Measurements from ENCODE around the gene CDK11A.

The CDK11A gene

DNA sequence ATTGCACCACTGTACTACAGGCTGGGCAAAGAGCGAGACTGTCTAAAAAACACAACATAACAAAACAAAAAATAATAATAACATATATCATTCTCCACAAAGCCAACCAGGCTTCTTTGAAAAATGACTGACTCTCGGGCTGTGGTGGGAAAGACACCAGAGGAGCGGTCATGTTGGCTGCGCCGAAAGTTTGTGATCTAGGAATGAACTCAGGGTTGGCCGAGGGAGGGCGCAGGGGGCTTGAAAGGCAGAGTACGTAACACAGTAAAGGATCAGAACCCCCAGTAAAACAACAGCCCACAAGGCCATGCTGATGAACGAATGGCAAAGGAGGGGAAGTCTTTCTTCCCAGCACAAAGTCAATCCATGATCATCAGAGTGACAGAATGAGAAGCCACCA is 36.3 kb downstream of the CDK11A start:
- H3K36me3 ChIP-seq = peaks cover 8 to 44% (median 30%) of the 10 kb centered on the region in 11 experiments; a peak in 21 of 22 replicates
- peaks cover 5 to 39% (median 19%) of the 10 kb centered on the region in 10 experiments; a peak in 15 of 20 replicates for H3K4me1 ChIP-seq
- H3K27ac ChIP-seq = no peak overlapping the region
- peaks cover 34 to 54% (median 50%) of the 10 kb centered on the region in 11 experiments; a peak in 21 of 22 replicates for H4K20me1 ChIP-seq
- no peak overlapping the region for H3K4me3 ChIP-seq
- H3K9ac ChIP-seq = 0 out of 22 replicates have a peak overlapping the region, but pooled peaks of 1 of the 11 experiments have one; percentile 35
- TF ChIP-seq Cebpa-rat (IDR thresholded peaks at IDR 0.05) = no peak
- H3K27me3 ChIP-seq = no peaks in the 10 kb centered on the region
- no peak overlapping the region for H3K4me2 ChIP-seq
- H3K9me3 ChIP-seq (replicated peaks in 1 of 11) = no peaks in the 10 kb centered on the region

GRCh38 chr1:1684031-1684681 is 40.0 kb downstream of the CDK11A start:
- no peak for TF ChIP-seq Cebpa-rat (IDR thresholded peaks at IDR 0.05)
- Histone ChIP-seq H3K9ac (peak overlapping the region in 3 of 11 experiments; percentile 8 to 29 (median 18); a peak in 2 of 22 replicates), H3K36me3 (peaks cover 15 to 47% (median 36%) of the 10 kb centered on the region in 11 experiments; a peak in 21 of 22 replicates), H4K20me1 (peaks cover 69 to 90% (median 87%) of the 10 kb centered on the region in 11 experiments), H3K27ac (no peak overlapping the region), H3K9me3 (replicated peaks in 1 of 11) (no peaks in the 10 kb centered on the region), H3K4me2 (no peak overlapping the region), H3K4me1 (peaks cover 8 to 54% (median 34%) of the 10 kb centered on the region in 10 experiments; a peak in 19 of 20 replicates), H3K27me3 (no peaks in the 10 kb centered on the region), H3K4me3 (no peak overlapping the region)

- Histone ChIP-seq H3K4me1 (peaks cover 16 to 63% (median 41%) of the 10 kb centered on the region in 10 experiments), H3K4me2 (no peak overlapping the region), H3K9ac (peak overlapping the region in 3 of 11 experiments; percentile 19 to 47 (median 29); a peak in 4 of 22 replicates), H3K27ac (no peak overlapping the region), H3K36me3 (peaks cover 15 to 43% (median 34%) of the 10 kb centered on the region in 11 experiments; a peak in 21 of 22 replicates), H3K27me3 (no peaks in the 10 kb centered on the region), H3K4me3 (no peak overlapping the region), H3K9me3 (replicated peaks in 1 of 11) (no peaks in the 10 kb centered on the region), H4K20me1 (peaks cover 78 to 98% (median 96%) of the 10 kb centered on the region in 11 experiments)
- TF ChIP-seq Cebpa-rat (IDR thresholded peaks at IDR 0.05) = no peak
Measured at GRCh38 chr1:1683104-1683905, 40.9 kb downstream of the CDK11A start.

DNA sequence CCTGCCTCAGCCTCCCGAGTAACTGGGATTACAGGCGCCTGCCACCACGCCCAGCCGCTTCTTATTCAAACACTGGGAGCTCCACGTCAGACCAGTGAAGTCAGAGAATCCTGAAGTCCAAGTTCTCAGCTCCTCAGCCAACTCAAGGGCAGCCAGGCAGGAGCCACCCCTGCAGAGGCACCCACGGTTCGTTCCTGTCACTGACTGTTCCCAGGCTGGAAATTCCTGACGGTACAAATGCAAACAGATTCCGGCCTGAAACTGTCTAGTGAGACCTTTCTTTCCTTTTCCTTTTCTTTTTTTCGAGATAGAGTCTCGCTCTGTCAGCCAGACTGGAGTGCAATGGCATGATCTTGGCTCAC is 43.3 kb downstream of the CDK11A start:
- TF ChIP-seq Cebpa-rat (IDR thresholded peaks at IDR 0.05) = no peak

GRCh38 chr1:1680031-1680911 is 43.9 kb downstream of the CDK11A start:
- H4K20me1 ChIP-seq = peaks cover 72 to 82% (median 77%) of the 10 kb centered on the region in 11 experiments
- no peaks in the 10 kb centered on the region for H3K27me3 ChIP-seq
- peaks cover 14 to 31% (median 22%) of the 10 kb centered on the region in 11 experiments; a peak in 20 of 22 replicates for H3K36me3 ChIP-seq
- H3K4me2 ChIP-seq = peak overlapping the region in 4 of 11 experiments; percentile 12 to 91 (median 51); a peak in 5 of 22 replicates
- TF ChIP-seq Cebpa-rat (IDR thresholded peaks at IDR 0.05) = no peak
- H3K4me1 ChIP-seq = peaks cover 21 to 63% (median 48%) of the 10 kb centered on the region in 10 experiments
- H3K9me3 ChIP-seq (replicated peaks in 1 of 11) = no peaks in the 10 kb centered on the region
- H3K27ac ChIP-seq = no peak overlapping the region
- H3K4me3 ChIP-seq = no peak overlapping the region
- peak overlapping the region in 1 of 11 experiments; percentile 10; a peak in 1 of 22 replicates for H3K9ac ChIP-seq

More for the DNA sequence above, 43.3 kb downstream of the CDK11A start:
- Histone ChIP-seq H3K4me2 (peak overlapping the region in 5 of 11 experiments; percentile 0 to 84 (median 18); a peak in 7 of 22 replicates), H3K27ac (no peak overlapping the region), H3K4me1 (peaks cover 21 to 67% (median 49%) of the 10 kb centered on the region in 10 experiments), H3K9ac (peak overlapping the region in 3 of 11 experiments; percentile 10 to 29 (median 24); a peak in 1 of 22 replicates), H3K27me3 (no peaks in the 10 kb centered on the region), H3K4me3 (no peak overlapping the region), H3K9me3 (replicated peaks in 1 of 11) (no peaks in the 10 kb centered on the region), H4K20me1 (peaks cover 78 to 88% (median 82%) of the 10 kb centered on the region in 11 experiments), H3K36me3 (peaks cover 14 to 33% (median 22%) of the 10 kb centered on the region in 11 experiments; a peak in 20 of 22 replicates)

GRCh38 chr1:1678581-1679380 is 45.4 kb downstream of the CDK11A start:
- Histone ChIP-seq H3K27ac (peak overlapping the region in 10 of 11 experiments; percentile 22 to 82 (median 70); a peak in 20 of 22 replicates), H3K9me3 (replicated peaks in 1 of 11) (no peaks in the 10 kb centered on the region)

More at GRCh38 chr1:1678581-1679380, 45.4 kb downstream of the CDK11A start:
- H3K4me3 ChIP-seq = peak overlapping the region in 7 of 10 experiments; percentile 15 to 59 (median 44); a peak in 6 of 20 replicates
- H4K20me1 ChIP-seq = peaks cover 60 to 71% (median 64%) of the 10 kb centered on the region in 11 experiments
- H3K27me3 ChIP-seq = no peaks in the 10 kb centered on the region
- no peak for TF ChIP-seq Cebpa-rat (IDR thresholded peaks at IDR 0.05)
- peak overlapping the region; percentile 80 to 98 (median 90) for H3K4me2 ChIP-seq
- H3K36me3 ChIP-seq = peaks cover 12 to 18% (median 15%) of the 10 kb centered on the region in 11 experiments; a peak in 20 of 22 replicates
- H3K9ac ChIP-seq = peak overlapping the region; percentile 38 to 73 (median 60); a peak in 19 of 22 replicates
- H3K4me1 ChIP-seq = peaks cover 27 to 68% (median 55%) of the 10 kb centered on the region in 10 experiments
